GM23338 (cell line): Measurements from ENCODE around the gene KCNA1. TPM values are rescaled to one million over a fixed set of nuclear protein-coding genes. Genes with fewer than 3 reads are reported as not detected.

Experiments used
- ATAC-seq: fragments of 200-7000 bp; cut with Tn5 transposase; 3 replicates; pipeline ENCODE4 v1.9.1; 2020
- DNase-seq: peaks from one replicate; pipeline ENCODE4 v3.0.0-alpha.2; 2015; ENCODE audit warnings: low spot score
- H2AFZ ChIP-seq: fragments of 200-600 bp; sonication (generic); 2 replicates; pipeline ENCODE4 v1.8.0; 2016; ENCODE audit warnings: antibody characterized with exemption, mild to moderate bottlenecking, moderate library complexity
- H3F3A ChIP-seq: fragments of 200-600 bp; sonication (generic); replicated peaks from 2 replicates; pipeline ENCODE4 v1.8.0; 2017; ENCODE audit warnings: antibody characterized with exemption, mixed run types, low read depth
- H3K27ac ChIP-seq: fragments of 200-600 bp; sonication (generic); 2 replicates; pipeline ENCODE4 v1.6.1; 2016; ENCODE audit warnings: low read depth
- H3K27me3 ChIP-seq: fragments of 200-600 bp; sonication (generic); 2 replicates; pipeline ENCODE4 v1.8.0; 2016; ENCODE audit warnings: mild to moderate bottlenecking, mixed run types, moderate library complexity; ENCODE audit not compliant: insufficient read depth
- H3K36me3 ChIP-seq: fragments of 200-600 bp; sonication (generic); 2 replicates; pipeline ENCODE4 v1.8.0; 2016; ENCODE audit warnings: mild to moderate bottlenecking; ENCODE audit not compliant: insufficient read depth
- H3K4me1 ChIP-seq: fragments of 200-600 bp; sonication (generic); 2 replicates; pipeline ENCODE4 v1.8.0; 2016; ENCODE audit warnings: mild to moderate bottlenecking, moderate library complexity; ENCODE audit not compliant: insufficient read depth
- H3K4me2 ChIP-seq: fragments of 200-600 bp; sonication (generic); 2 replicates; pipeline ENCODE4 v1.7.1; 2017; ENCODE audit warnings: mixed run types
- H3K4me3 ChIP-seq: fragments of 200-600 bp; sonication (generic); 2 replicates; pipeline ENCODE4 v1.6.1; 2016; ENCODE audit warnings: mixed run types
- H3K79me2 ChIP-seq: fragments of 200-600 bp; sonication (generic); replicated peaks from 2 replicates; pipeline ENCODE4 v1.8.0; 2017; ENCODE audit warnings: mild to moderate bottlenecking; ENCODE audit not compliant: insufficient read depth
- H3K9me2 ChIP-seq: fragments of 200-600 bp; sonication (generic); 2 replicates; pipeline ENCODE4 v1.8.0; 2017; ENCODE audit not compliant: insufficient read depth
- H4K20me1 ChIP-seq: fragments of 200-600 bp; sonication (generic); replicated peaks from 2 replicates; pipeline ENCODE4 v1.8.0; 2017; ENCODE audit warnings: mild to moderate bottlenecking; ENCODE audit not compliant: insufficient read depth
- H3K27ac Mint-ChIP-seq: 2 replicates; pipeline ENCODE4 v1.8.0; 2020; ENCODE audit warnings: inconsistent platforms, mild to moderate bottlenecking, moderate library complexity, mixed read lengths
- H3K27me3 Mint-ChIP-seq: 3 replicates; pipeline ENCODE4 v1.8.0; 2022; ENCODE audit warnings: low read depth, mild to moderate bottlenecking, moderate library complexity, mixed read lengths, inconsistent platforms; ENCODE audit not compliant: insufficient read depth, poor library complexity
- H3K36me3 Mint-ChIP-seq: 3 replicates; pipeline ENCODE4 v1.8.0; 2021; ENCODE audit warnings: low read depth, mild to moderate bottlenecking, inconsistent platforms, moderate library complexity, mixed read lengths
- H3K4me1 Mint-ChIP-seq: 3 replicates; pipeline ENCODE4 v1.8.0; 2020; ENCODE audit warnings: mild to moderate bottlenecking, inconsistent platforms, mixed read lengths
- H3K4me3 Mint-ChIP-seq: 3 replicates; pipeline ENCODE4 v1.8.0; 2021; ENCODE audit warnings: moderate library complexity, mild to moderate bottlenecking, inconsistent platforms, mixed read lengths
- H3K9me3 Mint-ChIP-seq: 3 replicates; pipeline ENCODE4 v1.8.0; 2020; ENCODE audit warnings: moderate library complexity, mild to moderate bottlenecking, inconsistent platforms, mixed read lengths
- CREB1 ChIP-seq: fragments of 250-450 bp; sonication (Bioruptor Pico); IDR thresholded peaks from 2 replicates; pipeline ENCODE4 v1.5.0; 2020; ENCODE audit warnings: low read depth, mild to moderate bottlenecking, moderate library complexity
- CTCF ChIP-seq, 2 experiments: fragments of 200-600 bp in 1 of 2; sonication (generic) in 1 of 2; conservative IDR thresholded peaks; 2 replicates each; pipeline versions ENCODE4 v1.5.1 to v1.6.1; 2016 to 2017; ENCODE audit warnings: antibody characterized with exemption in 2 of 2, low read depth in 2 of 2, mild to moderate bottlenecking in 2 of 2, moderate library complexity in 1 of 2
- ETS1 ChIP-seq: IDR thresholded peaks from 2 replicates; pipeline ENCODE4 v1.6.1; 2016; ENCODE audit warnings: antibody characterized with exemption
- EZH2 ChIP-seq: fragments of 200-600 bp; sonication (generic); IDR thresholded peaks from one replicate; pipeline ENCODE4 v1.8.0; 2017; ENCODE audit warnings: antibody characterized with exemption, mild to moderate bottlenecking, low read depth; ENCODE audit not compliant: unreplicated experiment
- EZH2phosphoT487 ChIP-seq: fragments of 200-600 bp; sonication (generic); IDR thresholded peaks from one replicate; pipeline ENCODE4 v1.8.1; 2018; ENCODE audit warnings: antibody characterized with exemption; ENCODE audit not compliant: unreplicated experiment
- JUNB ChIP-seq: IDR thresholded peaks from one replicate; pipeline ENCODE4 v1.6.1; 2016; ENCODE audit warnings: antibody characterized with exemption; ENCODE audit not compliant: unreplicated experiment
- NANOG ChIP-seq: IDR thresholded peaks from 2 replicates; pipeline ENCODE4 v1.6.1; 2016; ENCODE audit warnings: antibody characterized with exemption, borderline replicate concordance
- POLR2AphosphoS5 ChIP-seq: IDR thresholded peaks from 2 replicates; pipeline ENCODE4 v1.6.1; 2016; ENCODE audit warnings: antibody characterized with exemption, low read depth
- REST ChIP-seq: IDR thresholded peaks from one replicate; pipeline ENCODE4 v1.6.1; 2018; ENCODE audit warnings: antibody characterized with exemption; ENCODE audit not compliant: unreplicated experiment
- STAT1 ChIP-seq: IDR thresholded peaks from one replicate; pipeline ENCODE4 v1.6.1; 2016; ENCODE audit warnings: antibody characterized with exemption; ENCODE audit not compliant: unreplicated experiment
- ZNF114 ChIP-seq: fragments of 250-450 bp; sonication (Bioruptor Pico); IDR thresholded peaks from 2 replicates; pipeline ENCODE4 v1.5.0; 2020; ENCODE audit warnings: mild to moderate bottlenecking, moderate library complexity
- ZNF331 ChIP-seq: fragments of 250-450 bp; sonication (Bioruptor Pico); IDR thresholded peaks from 2 replicates; pipeline ENCODE4 v1.5.0; 2020; ENCODE audit warnings: low read depth, mild to moderate bottlenecking, moderate library complexity
- ZNF462 ChIP-seq: fragments of 250-450 bp; sonication (Bioruptor Pico); IDR thresholded peaks from 2 replicates; pipeline ENCODE4 v1.5.0; 2020; ENCODE audit warnings: mild to moderate bottlenecking, moderate library complexity
- polyA plus RNA-seq: library from polyadenylated mRNA; unstranded; fragments of >200 nt; fragmentation: Nextera tagmentation; extraction: Ambion mirVana; gene quantifications from 2 replicates; pipeline ENCODE4 v1.2.1, GENCODE V29; 2016
- total RNA-seq: library from RNA; depleted of rRNA; stranded (reverse); fragments of >200 nt; shearing (Covaris generic); gene quantifications from 2 replicates; pipeline ENCODE4 v1.2.3, GENCODE V29; 2014

The KCNA1 gene
- total and polyA plus RNA-seq, 2 experiments from 2014 or later: 0.10 to 1.2 TPM

- no peak for ATAC-seq
- Histone ChIP-seq H3K27me3 (no peaks in the 10 kb centered on the region), H3K4me1 (no peaks in the 10 kb centered on the region), H3K36me3 (no peaks in the 10 kb centered on the region), H2AFZ (no peak overlapping the region), H4K20me1 (no peaks in the 10 kb centered on the region; the same call in 1 of the 2 replicates), H3K9me2 (peaks cover 6% of the 10 kb centered on the region; the same call in 1 of the 2 replicates), H3K4me3 (no peak overlapping the region), H3K4me2 (no peak overlapping the region), H3F3A (no peaks in the 10 kb centered on the region), H3K27ac (no peak overlapping the region), H3K79me2 (no peaks in the 10 kb centered on the region)
- no peaks in the 10 kb centered on the region for H3K36me3 Mint-ChIP-seq
- peaks cover 7% of the 10 kb centered on the region for H3K27me3 Mint-ChIP-seq
- no peak for DNase-seq
- TF ChIP-seq POLR2AphosphoS5 (no peak), STAT1 (no peak), ZNF114 (CRISPR knock-in tag) (no peak), EZH2 (no peak), ZNF462 (no peak), NANOG (no peak), CREB1 (CRISPR knock-in tag) (no peak), CTCF (conservative IDR thresholded peaks at IDR 0.05; ENCODE audit: low read depth in 2 of 2) (no peak), JUNB (no peak), ZNF331 (CRISPR knock-in tag) (no peak), ETS1 (no peak), REST (no peak), EZH2phosphoT487 (no peak)
- peaks cover 21% of the 10 kb centered on the region for H3K4me1 Mint-ChIP-seq
- H3K27ac Mint-ChIP-seq: no peak overlapping the region
- H3K4me3 Mint-ChIP-seq: no peak overlapping the region
- no peaks in the 10 kb centered on the region for H3K9me3 Mint-ChIP-seq
Observed at GRCh38 chr12:4958697-4959375, 49.1 kb downstream of the KCNA1 start.
